GM21576 (cell line): ENCODE results near the gene MERTK.

Experiments used
- ATAC-seq: cut with Tn5 transposase; IDR thresholded peaks from one replicate; pipeline ENCODE4 v1.9.1; 2021; ENCODE audit warnings: mild to moderate bottlenecking, moderate library complexity; ENCODE audit not compliant: unreplicated experiment

The MERTK gene

DNA sequence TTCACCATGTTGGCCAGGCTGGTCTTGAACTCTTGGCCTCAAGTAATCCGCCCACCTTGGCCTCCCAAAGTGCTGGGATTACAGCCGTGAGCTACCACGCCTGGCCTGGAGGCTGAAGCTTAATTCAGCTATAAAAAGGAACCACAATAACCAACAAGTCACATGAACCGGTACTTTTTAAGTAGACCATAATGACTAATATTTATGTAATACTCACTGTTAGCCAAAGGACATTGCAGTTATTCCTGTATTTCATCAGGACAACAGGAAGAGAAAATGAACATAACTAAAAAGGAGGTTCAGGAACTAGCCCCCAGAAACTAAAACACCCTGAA is 107.6 kb downstream of the MERTK start:
- no peak for ATAC-seq

DNA sequence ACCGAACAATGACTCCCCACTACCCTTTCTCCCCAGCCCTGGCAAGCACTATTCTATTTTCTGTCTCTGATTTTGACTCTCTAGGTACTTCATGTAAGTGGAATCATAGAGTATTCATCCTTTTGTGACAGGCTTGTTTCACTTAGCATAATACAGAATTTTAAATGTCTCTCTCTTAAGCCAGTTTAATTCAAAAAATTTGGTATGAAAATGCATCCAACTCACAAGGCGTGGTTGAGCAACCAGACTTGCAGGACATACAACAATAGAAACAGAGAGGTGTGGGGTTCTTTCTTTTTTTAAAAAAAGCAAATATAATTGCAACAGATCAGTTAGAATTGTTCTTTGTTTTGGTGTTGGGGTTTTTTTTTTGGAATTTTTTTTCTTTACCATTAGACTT is 109.1 kb downstream of the MERTK start:
- ATAC-seq = no peak

GRCh38 chr2:112008910-112009485 is 110.6 kb downstream of the MERTK start:
- ATAC-seq = no peak

GRCh38 chr2:112010751-112011150 is 112.3 kb downstream of the MERTK start:
- no peak for ATAC-seq

DNA sequence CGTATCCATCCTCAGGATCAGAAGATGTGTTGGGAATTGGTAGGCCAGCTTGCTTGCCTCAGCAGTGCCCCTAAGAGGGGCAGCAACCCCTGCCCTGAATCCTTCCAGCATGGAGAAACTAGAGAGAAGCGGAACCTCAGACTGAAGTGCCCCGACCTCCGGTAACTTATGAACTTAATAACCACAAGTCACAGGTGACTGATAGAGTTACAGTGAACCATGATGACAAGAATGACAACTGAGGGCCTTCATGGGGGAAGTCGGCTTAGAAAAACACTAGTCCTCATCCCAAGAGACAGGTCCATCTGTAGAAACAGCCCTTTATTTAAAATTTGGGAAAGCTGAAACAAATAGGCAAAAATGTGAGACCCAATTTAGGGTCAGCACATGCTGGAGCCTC is 114.1 kb downstream of the MERTK start:
- no peak for ATAC-seq

DNA sequence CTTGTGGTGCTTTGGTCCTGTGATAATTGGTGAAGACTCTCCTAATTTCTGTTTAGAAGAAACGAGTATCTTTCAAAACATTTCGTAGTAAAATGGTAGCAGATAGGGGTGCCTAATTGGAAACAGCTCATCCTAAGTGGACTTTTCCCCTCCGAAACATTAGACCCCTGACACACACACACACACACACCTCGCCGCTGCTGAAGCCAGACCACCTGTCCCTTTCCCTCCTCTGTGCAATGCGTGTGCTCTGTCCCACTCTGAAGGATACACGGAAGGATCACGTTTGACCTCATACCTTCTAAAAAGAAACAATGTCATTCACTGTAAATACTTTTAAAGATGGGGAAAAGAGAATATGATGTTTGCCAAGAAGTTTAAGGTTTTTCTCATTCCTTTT is 120.4 kb downstream of the MERTK start:
- ATAC-seq = no peak

DNA sequence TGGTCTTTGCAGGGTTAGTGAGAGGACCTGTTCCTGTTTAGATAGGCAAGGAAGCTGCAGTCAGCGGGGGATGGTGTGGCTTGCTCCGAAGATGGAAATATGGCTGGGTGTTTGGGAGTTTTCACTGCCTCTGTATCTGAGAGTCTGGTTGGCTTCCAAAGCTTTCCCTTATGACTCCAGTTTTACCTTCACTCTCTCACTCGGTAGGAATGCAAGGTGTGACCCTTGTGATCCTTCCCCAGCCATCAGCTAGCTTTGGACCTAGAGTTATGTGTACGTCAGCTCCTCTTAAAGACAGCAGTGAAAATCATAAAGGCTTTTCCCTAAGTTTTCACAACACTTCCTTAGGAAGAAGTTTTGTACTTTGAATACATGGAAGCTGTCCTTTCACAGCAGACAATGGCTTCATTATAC is 121.2 kb downstream of the MERTK start:
- ATAC-seq = no peak

GRCh38 chr2:112020561-112020960 is 122.2 kb downstream of the MERTK start:
- no peak for ATAC-seq

GRCh38 chr2:112021290-112021689 is 122.9 kb downstream of the MERTK start:
- no peak for ATAC-seq

DNA sequence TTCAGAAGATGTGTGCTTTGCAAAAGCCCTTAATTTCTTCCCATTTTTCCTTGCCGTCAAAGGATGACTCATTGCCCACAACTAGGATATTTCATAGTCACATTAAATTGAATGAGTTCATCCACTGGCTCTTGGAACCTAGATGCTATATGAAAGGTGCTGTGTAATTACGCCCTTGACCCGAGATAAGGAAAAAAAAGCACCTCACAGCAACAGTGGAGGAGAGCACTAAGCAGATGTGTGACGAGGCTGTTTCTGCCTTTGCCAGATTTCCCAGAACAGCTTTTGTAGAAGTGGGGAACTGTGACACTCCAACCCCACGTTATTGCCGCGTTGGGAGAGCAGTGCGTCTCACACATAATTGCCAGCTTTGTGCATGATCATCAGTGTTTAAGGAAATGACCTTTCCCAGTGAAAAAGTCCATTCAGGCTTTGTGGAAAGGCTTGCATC is 123.4 kb downstream of the MERTK start:
- ATAC-seq = no peak

DNA sequence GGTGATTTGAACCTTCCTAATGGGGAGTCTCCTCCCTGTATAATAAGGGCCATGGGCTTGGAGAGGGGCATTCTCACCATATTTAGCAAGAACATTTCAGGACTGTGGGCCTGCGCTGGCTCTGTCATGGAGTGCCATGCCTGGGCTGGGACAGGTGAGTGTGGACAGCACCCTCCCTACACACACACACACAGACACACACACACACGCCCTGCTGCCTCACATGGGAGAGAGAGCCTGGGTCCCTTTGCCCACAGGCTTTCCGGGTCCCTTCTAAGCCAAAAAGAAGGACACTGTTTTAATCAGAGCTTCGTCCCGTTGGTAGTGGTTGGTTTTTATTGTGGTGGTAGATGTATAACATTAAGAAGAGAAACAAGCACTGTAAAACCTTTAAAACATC is 125.3 kb downstream of the MERTK start:
- ATAC-seq = no peak

- no peak for ATAC-seq
Observed at GRCh38 chr2:112024231-112024630, 125.8 kb downstream of the MERTK start.

DNA sequence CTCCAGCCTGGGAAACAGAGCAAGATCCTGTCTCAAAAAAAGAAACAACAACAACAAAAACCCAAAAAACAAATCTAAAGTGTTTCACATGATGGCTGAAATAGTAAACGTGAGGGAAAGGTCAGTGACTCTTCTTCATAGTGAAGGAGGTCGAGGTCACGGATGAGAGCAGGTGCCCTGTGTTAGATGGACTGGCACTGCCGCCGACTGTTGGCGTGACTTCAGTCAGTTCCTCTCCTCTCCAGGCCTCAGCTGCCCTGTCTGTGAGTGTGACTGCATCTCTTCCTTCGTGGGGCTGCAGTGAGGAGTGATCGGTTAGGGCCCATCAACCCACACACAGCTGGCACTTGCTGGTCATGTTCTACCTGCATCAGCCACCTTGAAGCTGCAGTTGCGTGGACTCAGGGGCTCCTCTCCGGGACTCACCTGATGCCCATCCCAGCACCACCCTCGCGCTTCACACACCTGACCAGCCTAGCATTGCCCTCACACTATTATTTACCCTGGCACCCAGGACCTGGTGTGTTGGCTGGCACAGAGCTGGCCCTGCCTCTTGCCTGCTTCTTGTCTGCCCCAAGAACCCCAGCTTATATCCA is 126.6 kb downstream of the MERTK start:
- no peak for ATAC-seq

GRCh38 chr2:112026509-112026908 is 128.1 kb downstream of the MERTK start:
- no peak for ATAC-seq

- no peak for ATAC-seq
Observed at GRCh38 chr2:112027767-112028166, 129.4 kb downstream of the MERTK start.

- no peak for ATAC-seq
Observed at GRCh38 chr2:112029164-112029563, 130.8 kb downstream of the MERTK start.

DNA sequence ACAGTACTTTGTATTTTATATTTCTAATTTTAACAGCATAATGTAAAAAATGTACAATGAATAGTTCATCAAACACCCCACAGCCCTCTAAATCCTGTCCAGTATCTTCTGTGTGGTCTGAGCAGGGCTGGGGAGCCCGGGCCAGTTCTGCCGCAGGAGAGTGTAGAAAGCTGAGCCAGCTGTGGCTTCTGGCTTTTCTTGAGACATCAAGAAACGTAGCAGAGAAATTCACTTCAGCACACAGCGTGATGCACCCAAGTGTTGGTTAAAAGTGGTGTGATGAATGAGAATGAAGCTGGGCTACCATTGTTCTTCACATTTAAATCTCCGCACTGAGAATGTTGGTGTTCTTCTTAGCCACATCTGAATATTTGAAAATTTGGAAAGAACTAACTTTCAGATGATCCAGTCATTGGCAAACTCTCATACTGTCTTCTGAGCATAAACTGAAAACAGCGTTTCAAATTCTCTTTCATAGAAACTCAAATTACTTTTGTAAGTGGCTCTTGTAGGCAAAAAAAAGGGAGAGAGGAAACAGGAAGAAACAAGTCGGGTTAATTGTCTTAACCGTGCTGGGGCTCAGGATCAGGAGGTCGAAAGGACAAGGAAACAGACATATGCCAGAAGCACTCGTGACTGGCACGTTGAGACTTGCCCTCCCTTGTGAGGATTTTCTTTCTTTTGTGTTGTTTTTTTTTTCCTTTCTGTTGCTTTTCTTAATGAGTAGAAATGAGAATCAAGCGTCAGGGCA is 133.2 kb downstream of the MERTK start:
- ATAC-seq = no peak

DNA sequence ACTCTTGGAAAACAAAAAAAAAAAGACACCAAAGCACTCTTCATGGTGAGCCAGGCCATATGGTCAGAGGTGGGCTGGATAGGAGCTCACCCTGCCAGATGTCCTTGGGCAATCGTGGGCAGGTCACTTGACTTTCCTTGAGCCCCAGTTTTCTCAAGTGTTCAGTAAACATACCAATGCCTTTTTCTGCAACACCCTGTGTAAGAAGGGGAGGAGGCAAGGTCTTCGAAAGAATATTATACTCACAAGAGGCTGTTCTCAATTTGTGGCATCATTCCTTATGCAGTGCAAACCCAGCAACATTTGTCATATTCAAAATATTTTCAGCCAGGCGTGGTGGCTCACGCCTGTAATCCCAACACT is 133.8 kb downstream of the MERTK start:
- ATAC-seq = no peak

DNA sequence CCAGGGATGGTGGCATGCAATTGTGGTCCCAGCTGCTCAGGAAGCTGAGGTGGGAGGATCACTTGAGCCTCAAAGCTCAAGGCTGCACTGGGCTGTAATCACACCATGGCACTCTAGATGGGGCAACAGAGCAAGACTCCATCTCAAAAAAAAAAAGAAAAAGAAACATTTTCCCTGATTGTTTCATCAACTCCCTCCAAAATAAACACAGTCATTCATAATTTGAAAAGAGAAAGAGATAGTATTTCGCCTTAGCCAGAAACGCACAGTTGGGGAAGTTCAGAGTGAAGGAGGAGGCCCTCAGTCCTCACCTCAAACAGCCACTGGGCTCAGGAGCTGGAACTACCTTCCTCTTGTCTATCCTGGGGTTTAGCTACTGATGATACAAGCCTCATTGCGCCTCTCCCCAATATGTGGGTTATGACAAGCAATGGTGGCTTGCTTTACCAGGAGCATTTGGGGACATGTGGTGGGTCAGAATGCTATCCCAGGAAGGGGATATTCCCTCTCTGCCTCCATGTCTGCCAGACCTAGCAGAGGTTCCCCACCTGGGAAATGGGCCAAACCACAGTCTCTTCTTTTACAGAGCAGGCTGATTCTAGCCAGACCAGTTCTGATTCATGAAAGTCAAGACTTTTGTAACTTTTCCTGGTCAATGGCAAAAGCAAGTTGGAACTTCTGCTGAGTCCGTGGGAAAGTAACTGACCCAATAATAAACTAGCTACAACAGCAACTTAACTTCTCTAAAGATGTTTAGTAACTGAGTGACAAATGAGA is 134.5 kb downstream of the MERTK start:
- no peak for ATAC-seq

DNA sequence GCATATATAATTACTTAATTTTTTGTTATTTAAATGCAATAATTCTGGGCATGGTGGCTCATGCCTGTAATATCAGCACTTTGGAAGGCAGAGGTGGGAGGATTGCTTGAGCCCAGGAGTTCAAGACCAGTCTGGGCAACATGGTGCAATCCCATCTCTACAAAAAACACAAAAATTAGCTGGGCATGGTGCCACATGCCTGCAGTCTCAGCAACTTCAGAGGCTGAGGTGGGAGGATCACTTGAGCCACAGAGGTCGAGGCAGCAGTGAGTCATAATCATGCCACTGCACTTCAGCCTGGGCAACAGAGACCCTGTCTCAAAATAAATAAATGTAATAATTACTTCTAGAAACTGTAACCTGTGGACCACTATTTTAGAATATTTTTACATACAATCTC is 135.2 kb downstream of the MERTK start:
- no peak for ATAC-seq

- ATAC-seq = no peak
Observed at GRCh38 chr2:112034924-112035323, 136.5 kb downstream of the MERTK start.

- ATAC-seq = no peak
Observed at GRCh38 chr2:112035786-112036185, 137.4 kb downstream of the MERTK start.
